GM18526 (cell line): ENCODE measurements around the gene MRGPRE.

Source experiments
- POLR2A ChIP-seq: IDR thresholded peaks from 3 replicates; pipeline ENCODE4 v1.6.1; 2011; ENCODE audit not compliant: insufficient read length; ENCODE audit errors: extremely low read depth

The MRGPRE gene

GRCh38 chr11:3180869-3181268, 51.3 kb downstream of the MRGPRE start:
- TF ChIP-seq POLR2A: no peak

DNA sequence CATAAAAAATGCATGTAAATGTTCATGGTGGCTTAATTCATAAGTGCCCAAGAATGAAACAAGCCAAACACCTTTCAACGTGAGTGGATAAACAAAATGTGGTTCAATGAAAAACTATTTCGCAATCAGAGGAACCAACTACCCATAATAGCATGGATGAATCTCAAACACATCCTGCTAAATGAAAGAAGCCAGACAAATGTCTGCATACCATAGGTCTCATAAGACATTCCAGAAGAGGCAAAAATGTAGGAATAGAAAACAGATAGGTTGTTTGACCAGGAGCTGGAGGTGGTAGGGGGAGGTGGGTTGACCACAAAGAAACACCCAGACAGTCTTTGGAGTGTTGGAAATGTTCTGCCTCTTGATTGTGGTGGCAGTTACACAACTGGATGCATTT, 53.9 kb downstream of the MRGPRE start:
- TF ChIP-seq POLR2A: no peak

- TF ChIP-seq POLR2A: no peak
Observed at GRCh38 chr11:3177931-3178330, 54.3 kb downstream of the MRGPRE start.
